Measurements from ENCODE around the gene TENM4. TPM values are rescaled to one million over a fixed set of nuclear protein-coding genes. Genes with fewer than 3 reads are reported as not detected.

The TENM4 gene
- polyA plus RNA-seq, 1 experiment, result 5.5 TPM

DNA sequence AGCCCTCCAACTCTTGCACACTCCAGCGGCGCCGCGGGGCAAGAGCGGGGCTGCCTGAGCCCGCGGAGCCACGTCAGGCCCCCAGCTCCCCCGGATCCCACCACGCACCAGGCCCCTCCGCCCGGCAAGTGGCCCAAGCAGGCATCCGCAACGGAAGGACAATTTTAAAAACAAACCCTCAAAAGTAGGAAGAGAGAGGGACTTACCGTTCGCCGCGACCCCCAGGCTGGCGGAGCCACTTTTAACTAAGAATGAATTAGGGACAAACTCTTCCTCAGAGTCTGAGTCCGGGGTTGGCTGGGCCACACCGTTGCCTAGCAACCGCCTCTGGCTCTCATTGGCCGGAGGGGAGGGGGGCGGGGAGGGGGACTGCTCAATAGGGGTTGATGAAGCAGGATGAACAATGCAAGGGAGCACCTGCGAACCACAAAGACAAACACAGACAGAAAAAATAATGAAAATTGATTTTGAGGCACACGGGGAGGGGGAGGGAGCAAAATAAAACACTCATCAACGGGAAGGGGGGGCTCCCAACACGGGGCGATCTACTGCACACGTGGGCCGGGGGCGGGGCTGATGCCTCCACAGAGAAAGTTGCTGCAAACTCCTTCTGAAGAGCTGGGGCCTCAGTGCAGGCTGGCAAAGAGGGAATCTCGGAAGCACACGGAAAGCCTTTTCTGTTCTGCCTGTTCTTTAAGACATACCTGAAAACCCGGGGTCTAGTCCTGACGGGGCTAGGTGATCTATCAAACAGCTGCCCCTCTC lies 478.7 kb downstream of the TENM4 start:
- TF ChIP-seq, protein P1, sequence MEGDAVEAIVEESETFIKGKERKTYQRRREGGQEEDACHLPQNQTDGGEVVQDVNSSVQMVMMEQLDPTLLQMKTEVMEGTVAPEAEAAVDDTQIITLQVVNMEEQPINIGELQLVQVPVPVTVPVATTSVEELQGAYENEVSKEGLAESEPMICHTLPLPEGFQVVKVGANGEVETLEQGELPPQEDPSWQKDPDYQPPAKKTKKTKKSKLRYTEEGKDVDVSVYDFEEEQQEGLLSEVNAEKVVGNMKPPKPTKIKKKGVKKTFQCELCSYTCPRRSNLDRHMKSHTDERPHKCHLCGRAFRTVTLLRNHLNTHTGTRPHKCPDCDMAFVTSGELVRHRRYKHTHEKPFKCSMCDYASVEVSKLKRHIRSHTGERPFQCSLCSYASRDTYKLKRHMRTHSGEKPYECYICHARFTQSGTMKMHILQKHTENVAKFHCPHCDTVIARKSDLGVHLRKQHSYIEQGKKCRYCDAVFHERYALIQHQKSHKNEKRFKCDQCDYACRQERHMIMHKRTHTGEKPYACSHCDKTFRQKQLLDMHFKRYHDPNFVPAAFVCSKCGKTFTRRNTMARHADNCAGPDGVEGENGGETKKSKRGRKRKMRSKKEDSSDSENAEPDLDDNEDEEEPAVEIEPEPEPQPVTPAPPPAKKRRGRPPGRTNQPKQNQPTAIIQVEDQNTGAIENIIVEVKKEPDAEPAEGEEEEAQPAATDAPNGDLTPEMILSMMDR (IDR thresholded peaks at IDR 0.05; ENCODE audit: low read depth, low read length), result no peak
- no peaks in the 10 kb centered on the region for H3K27me3 ChIP-seq (ENCODE audit: control insufficient read depth, insufficient read depth, low read length)
- CTCF ChIA-PET, result interaction anchor here (1.0 to 5.5 kb wide), 4 partner anchors 127 to 316 kb away, joined by 3 to 87 read pairs (median 16); no protein-coding TSS in a partner anchor
- DNase-seq (ENCODE audit: low read depth, low spot score), result peak; percentile 18
- POLR2A ChIA-PET, result no interaction called here
- no peaks in the 10 kb centered on the region for H3K9me3 ChIP-seq (ENCODE audit: control insufficient read depth, insufficient read depth, low read length)
- no peak overlapping the region for H3K27ac ChIP-seq (ENCODE audit: low read depth, low read length)
- peak overlapping the region; percentile 49 for H3K4me3 ChIP-seq (ENCODE audit: low read depth, low read length)

DNA sequence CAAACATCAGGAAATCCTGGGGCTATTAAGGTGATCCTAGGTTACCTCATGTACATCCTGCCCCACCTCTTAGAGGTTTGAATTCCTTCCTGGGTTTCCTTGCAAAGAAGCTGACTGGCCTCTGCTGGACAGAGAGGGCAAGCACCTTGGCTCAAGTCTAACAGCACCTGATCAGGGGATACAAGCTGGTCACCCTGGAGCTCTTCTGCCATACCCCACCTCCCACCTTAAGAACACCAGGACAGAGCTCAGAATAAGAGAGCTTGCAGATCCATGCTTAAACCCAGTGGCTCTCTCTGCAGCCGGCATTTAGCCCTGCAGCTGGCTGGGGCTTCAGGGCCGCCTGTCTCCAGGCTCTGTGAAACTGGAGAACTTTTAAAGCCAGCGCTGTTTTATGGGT lies 479.6 kb downstream of the TENM4 start:
- H3K27ac ChIP-seq (ENCODE audit: low read depth, low read length), result no peak overlapping the region
- DNase-seq (ENCODE audit: low read depth, low spot score), result no peak
- ChIA-PET POLR2A (no interaction called here), CTCF (interaction anchor here (0.8 to 5.5 kb wide), 8 partner anchors 9 to 315 kb away, joined by 3 to 87 read pairs (median 3); no protein-coding TSS in a partner anchor)
- TF ChIP-seq, protein P1 (IDR thresholded peaks at IDR 0.05; ENCODE audit: low read depth, low read length), result peak; percentile 54
- H3K27me3 ChIP-seq (ENCODE audit: control insufficient read depth, insufficient read depth, low read length), result no peaks in the 10 kb centered on the region
- 0 out of 2 replicates have a peak overlapping the region, but pooled peaks have one; percentile 49 for H3K4me3 ChIP-seq (ENCODE audit: low read depth, low read length)
- no peaks in the 10 kb centered on the region for H3K9me3 ChIP-seq (ENCODE audit: control insufficient read depth, insufficient read depth, low read length)

DNA sequence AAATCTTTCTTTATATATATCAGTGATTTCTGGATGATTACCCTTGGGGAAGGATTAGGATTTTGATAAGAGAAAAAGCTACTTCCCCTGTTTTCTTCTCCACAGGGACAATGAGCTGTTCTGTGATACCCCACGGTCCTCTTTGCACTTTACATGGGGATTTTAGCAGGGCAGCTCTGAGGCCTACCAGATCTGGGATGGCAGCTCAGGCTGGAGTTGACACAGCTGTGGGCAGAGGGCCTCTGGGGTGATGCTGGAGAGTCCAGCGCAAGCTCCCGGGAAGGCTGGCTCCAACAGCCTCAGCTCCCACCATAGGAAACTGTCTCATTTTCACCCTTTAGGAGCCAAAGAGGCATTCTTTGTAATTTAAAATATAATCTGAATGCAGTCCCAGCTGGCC lies 482.4 kb downstream of the TENM4 start:
- no peaks in the 10 kb centered on the region for H3K27me3 ChIP-seq (ENCODE audit: control insufficient read depth, insufficient read depth, low read length)
- ChIA-PET POLR2A (no interaction called here), CTCF (interaction anchor here (0.6 to 5.5 kb wide), 5 partner anchors 142 to 1343 kb away, joined by 3 to 87 read pairs (median 3); no protein-coding TSS in a partner anchor)
- DNase-seq (ENCODE audit: low read depth, low spot score), result no peak
- no peak overlapping the region for H3K27ac ChIP-seq (ENCODE audit: low read depth, low read length)
- H3K4me3 ChIP-seq (ENCODE audit: low read depth, low read length), result no peak overlapping the region
- no peaks in the 10 kb centered on the region for H3K9me3 ChIP-seq (ENCODE audit: control insufficient read depth, insufficient read depth, low read length)
- TF ChIP-seq, protein P1 (IDR thresholded peaks at IDR 0.05; ENCODE audit: low read depth, low read length), result no peak

DNA sequence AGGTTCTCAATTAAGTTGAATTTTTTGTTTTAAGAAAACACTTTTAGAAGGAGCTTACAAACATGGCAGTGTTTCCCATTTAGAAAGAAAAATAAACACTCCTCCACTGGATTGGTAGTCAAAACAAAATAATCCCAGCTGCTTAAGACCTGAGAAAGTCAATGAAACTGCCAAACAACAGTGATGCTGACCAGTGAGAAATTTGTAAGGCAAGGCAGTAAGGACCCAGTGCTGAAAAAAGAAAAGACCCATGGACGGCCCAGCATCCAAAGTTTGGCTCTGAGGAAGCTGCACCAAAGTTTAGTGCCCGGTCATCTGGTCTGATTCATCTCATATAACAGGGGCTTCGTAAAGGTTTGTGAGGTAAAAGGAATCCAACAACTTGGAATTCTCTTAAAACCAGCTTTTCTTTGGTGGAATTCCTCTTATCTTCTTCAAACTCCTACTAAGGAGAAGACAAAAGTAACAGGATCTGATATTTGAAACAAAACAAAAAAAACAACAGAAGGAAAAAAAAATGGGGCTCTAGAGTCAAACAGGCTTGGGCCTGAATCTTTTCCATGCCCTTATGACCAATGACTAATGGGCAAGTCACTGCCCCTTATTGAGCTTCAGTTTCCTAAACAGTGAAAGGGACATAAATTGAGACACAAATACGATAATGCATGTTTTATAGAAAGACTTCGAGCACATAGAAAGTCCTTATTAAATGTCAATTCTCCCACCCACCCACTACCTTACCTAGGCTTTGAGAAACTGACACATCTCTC lies 483.2 kb downstream of the TENM4 start:
- TF ChIP-seq, protein P1 (IDR thresholded peaks at IDR 0.05; ENCODE audit: low read depth, low read length), result no peak
- Histone ChIP-seq H3K4me3 (ENCODE audit: low read depth, low read length) (no peak overlapping the region), H3K27ac (ENCODE audit: low read depth, low read length) (no peak overlapping the region), H3K27me3 (ENCODE audit: control insufficient read depth, insufficient read depth, low read length) (no peaks in the 10 kb centered on the region), H3K9me3 (ENCODE audit: control insufficient read depth, insufficient read depth, low read length) (no peaks in the 10 kb centered on the region)
- POLR2A ChIA-PET, result no interaction called here
- no peak for DNase-seq (ENCODE audit: low read depth, low spot score)
- CTCF ChIA-PET, result interaction anchor here (0.6 to 5.5 kb wide), 4 partner anchors 143 to 525 kb away, joined by 3 to 87 read pairs (median 4); no protein-coding TSS in a partner anchor

DNA sequence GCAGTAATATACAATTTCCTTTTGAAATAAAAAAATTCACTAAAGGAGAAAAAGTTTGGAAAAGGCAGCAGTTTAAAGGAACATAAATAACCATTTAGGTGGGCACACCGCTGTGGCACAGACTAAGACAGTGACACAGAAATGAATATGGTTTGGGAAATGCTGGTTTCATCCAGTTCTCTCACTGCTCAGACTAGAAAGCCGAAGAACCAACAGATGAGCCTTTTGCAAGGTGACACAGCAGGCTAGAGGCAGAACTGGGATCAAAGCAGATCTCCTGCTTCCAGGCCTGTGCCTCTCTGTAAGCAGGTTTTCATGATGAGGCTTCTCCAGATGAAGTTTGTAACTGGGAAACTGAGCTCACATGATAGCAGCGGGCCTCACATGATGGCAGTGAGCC lies 486.1 kb downstream of the TENM4 start:
- Histone ChIP-seq H3K9me3 (ENCODE audit: control insufficient read depth, insufficient read depth, low read length) (no peaks in the 10 kb centered on the region), H3K27ac (ENCODE audit: low read depth, low read length) (no peak overlapping the region), H3K4me3 (ENCODE audit: low read depth, low read length) (no peak overlapping the region), H3K27me3 (ENCODE audit: control insufficient read depth, insufficient read depth, low read length) (no peaks in the 10 kb centered on the region)
- TF ChIP-seq, protein P1 (IDR thresholded peaks at IDR 0.05; ENCODE audit: low read depth, low read length), result no peak
- ChIA-PET CTCF (no interaction called here), POLR2A (no interaction called here)
- no peak for DNase-seq (ENCODE audit: low read depth, low spot score)
